Activated CD8-positive, alpha-beta memory T cell treated with anti-CD3 and anti-CD28 coated beads, Interleukin-2, amount 50 U/mL, for 4 hours (primary cell): ENCODE results near the gene ZNF497.
"Not testable (repeated sequence)": the region's sequence is repeated elsewhere in the genome, so short reads cannot be mapped to it uniquely, and the experiment has no call there.

ENCODE experiments used
- DNase-seq: peaks from one replicate; pipeline ENCODE4 v3.0.0-alpha.2; 2020

The ZNF497 gene

GRCh38 chr19:58366585-58367430, 4.3 kb upstream of the ZNF497 start:
- DNase-seq, result no peak

DNA sequence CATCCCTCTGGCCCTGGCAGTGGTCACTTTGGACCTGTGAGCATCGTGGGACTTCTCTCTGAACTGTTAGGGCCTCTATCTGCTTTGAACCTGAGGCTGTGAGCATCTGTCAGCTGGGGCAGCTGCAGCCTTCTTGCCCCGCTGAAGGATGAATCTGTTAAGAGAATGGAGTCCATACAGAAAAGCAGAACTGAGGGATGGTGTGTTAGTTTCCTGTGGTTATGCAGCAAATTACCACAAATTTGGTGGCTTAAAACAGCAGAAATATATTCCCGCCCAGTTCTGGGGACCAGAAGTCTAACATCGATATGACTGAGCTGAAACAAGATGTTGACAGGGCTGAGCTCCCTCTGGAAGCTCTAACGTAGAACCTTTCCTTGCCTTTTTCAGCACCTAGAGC, 1.6 kb upstream of the ZNF497 start:
- DNase-seq, result no peak

- peak; percentile 55 for DNase-seq
Observed at GRCh38 chr19:58361900-58362271, 665 bp downstream of the ZNF497 start.

GRCh38 chr19:58357481-58358145, 4.9 kb downstream of the ZNF497 start:
- DNase-seq, result no peak

DNA sequence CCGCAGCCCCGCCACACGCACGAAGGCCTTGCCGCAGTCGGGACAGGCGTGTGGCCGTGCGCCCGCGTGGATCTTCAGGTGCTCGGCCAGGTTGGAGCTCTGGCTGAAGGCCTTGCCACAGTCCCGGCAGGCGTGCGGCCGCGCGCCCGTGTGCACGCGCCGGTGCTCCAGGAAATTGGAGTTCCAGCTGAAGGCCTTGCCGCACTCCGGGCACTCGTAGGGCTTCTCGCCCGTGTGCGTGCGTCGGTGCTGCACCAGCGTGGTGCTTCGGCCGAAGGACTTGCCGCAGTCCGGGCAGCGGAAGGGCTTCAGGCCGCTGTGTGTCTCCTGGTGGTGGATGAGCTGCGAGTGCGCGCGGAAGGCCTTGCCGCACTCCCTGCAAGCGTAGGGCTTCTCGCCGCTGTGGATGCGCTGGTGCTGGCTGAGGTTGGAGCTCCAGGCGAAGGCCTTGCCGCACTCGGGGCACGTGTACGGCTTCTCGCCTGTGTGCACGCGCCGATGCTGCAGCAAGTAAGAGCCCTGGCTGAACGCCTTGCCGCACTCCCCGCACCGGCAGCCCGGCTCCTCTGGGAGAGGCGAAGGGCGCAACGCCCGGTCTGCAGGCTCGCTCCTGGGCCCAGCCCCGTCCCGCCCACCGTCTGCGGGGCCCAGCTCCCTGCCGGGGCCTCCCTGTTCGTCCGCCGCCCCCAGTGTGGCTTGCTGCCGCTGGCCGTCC, 5.6 kb downstream of the ZNF497 start:
- no peak for DNase-seq

DNA sequence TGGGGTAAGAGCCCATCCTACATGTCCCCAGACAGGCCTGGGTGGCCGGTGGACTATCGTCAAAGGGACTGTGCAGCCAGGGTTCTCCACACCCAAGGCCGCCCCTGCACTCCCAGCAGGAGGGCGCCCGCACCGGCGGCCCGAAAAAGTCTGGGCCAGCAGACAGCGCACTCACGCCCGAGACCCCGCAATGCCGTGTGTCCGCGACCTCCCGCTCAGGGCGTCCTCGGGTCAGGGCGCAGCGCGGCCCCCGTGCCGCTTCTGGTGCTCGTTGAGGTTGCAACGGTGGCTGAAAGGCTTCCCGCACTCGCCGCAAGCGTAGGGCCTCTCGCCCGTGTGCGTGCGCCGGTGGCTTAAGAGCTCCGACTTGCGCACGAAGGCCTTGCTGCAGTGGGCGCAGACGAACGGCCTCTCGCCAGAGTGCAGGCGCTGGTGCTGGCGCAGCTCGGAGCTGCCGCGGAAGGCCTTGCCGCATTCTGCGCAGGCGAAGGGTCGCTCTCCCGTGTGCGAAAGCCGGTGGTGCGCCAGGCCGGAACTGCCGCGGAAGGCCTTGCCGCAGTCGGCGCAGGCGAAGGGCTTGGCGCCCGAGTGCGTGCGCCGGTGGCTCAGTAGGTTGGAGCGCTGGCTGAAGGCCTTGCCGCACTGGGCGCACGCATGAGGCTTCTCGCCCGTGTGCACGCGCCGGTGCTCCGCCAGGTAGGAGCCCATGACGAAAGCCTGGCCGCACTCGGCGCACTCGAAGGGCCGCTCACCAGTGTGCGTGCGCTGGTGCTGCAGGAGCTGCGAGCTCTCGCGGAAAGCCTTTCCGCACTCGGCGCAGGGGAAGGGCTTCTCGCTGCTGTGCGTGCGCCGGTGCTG, 6.4 kb downstream of the ZNF497 start:
- DNase-seq, result peak; percentile 31

- DNase-seq, result no peak
Observed at GRCh38 chr19:58355215-58355796, 7.2 kb downstream of the ZNF497 start.

DNA sequence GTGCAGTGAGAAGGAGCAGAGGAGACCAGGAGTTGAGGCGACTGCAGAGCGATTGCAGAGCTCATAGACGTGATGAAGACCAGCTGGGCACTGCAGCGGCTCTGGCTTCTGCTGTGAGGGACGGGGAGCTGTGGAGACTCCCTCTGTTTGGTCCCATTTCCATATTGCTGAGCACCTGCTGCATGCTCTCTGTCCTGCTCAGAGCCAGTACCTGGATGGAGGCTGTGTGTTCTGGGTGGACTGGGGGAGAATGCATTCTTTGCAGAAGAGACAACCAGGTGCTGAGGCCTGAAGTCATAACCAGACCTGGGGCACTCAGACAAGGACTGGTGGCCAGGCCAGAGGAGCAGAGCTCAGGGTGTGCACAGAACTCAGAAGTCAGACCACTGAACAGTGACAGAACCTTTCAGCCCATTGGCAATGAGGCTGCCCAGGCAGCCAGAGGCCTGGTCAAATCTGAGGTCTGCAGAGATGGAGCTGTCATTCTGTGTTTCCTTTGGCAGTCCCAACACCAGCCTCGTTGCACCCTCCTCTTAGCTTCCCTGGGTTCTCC, 8.0 kb downstream of the ZNF497 start:
- no peak for DNase-seq

DNA sequence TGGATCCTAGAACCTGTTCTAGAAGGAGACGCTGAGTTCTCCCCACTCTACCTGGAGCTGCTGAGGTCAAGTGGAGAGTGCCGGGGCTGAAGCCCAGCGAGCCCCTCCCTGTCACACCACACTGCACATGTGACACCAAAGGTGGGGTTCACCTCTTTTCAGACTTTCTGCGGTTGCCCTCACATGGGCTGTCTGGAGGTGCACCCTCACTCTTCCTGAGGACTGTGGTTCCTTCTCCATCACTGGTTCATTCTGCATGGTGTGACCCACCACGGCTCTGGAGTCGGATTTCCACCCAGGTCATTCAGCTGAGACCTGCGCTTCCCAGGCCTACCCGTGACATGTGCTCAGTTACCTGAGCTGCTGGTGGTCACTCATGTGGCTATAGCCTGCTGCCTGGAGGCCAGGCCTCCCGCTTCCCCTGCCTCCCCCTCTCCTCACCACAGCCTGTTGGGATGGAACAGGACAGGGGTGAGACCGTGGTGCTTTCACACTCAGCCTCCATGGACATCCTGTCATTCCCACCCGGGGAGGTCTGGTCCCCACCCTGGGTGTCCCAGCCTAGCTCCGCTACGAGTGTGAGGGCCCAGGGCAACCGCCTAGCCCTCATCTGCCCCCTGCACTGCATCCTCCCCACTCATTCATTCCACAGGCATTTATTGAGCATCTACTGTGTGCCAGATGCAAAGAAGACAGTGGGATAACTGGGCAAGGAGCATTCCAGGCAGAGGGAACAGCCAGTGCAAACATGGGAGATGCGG, 8.7 kb downstream of the ZNF497 start:
- no peak for DNase-seq

DNA sequence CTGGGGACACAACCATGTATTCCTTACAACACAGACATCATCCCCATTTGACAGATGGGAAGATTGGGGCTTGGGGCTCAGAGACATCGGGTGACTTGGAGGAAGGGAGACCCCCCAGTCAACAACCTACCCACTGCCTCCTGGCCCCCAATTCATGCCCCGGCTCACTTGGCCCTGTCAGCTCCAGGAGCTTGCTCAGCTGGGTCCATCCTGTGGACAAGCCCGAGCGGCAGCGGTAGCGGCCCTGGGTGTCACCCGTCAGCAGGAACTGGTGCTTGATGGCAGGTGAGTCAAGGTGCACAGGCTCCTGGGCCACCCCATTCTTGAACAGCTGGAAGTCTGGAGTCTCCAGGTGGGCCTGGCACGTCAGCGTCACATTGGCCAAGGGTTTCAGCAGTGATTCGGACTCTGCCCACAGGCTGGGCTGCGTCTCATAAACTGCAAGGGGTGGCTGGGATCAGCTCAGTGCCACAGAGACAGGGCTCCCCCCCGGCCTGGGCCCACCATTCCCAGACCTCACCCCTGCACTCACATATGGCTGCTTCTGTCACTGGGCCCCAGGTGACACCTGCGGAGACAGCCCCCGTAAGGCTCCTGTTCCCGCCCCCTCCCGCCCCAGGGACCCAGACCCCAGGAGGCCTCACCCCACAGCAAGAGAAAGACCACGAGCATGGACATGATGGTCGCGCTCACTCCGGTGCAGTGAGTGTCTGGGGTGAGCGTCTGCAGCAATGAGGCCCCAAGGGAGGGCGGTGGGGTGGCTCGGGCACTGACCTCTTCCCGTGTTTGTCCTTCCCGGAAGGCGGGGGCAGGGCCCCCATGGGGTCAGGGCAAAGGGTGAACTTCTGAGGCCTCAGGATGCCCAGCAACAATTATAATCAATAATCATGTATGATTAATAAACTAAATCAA, 9.5 kb downstream of the ZNF497 start, which contains the start of gene A1BG:
A1BG (minus strand) TSS at position 733 of the 912 bp plus-strand sequence; CDS start at position 678, 55 bp downstream.
- no peak for DNase-seq

GRCh38 chr19:58351990-58352755, 10.4 kb downstream of the ZNF497 start:
- DNase-seq, result no peak

DNA sequence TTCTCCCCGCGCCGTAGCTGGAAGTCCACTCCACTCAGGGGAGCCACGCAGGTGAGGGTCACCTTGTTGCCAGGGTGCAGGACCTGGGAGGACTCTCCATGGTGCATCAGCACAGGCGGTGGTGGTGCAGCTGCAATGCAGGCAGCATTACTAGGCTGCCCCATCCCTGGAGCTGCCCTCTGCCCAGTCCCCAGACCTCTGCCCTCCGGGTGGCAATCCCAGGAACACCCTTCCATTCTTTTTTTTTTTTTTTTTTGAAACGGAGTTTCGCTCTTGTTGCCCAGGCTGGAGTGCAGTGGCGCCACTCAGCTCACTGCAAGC, 11.0 kb downstream of the ZNF497 start:
- DNase-seq, result no peak

- DNase-seq, result no peak
Observed at GRCh38 chr19:58350871-58351557, 11.5 kb downstream of the ZNF497 start.

DNA sequence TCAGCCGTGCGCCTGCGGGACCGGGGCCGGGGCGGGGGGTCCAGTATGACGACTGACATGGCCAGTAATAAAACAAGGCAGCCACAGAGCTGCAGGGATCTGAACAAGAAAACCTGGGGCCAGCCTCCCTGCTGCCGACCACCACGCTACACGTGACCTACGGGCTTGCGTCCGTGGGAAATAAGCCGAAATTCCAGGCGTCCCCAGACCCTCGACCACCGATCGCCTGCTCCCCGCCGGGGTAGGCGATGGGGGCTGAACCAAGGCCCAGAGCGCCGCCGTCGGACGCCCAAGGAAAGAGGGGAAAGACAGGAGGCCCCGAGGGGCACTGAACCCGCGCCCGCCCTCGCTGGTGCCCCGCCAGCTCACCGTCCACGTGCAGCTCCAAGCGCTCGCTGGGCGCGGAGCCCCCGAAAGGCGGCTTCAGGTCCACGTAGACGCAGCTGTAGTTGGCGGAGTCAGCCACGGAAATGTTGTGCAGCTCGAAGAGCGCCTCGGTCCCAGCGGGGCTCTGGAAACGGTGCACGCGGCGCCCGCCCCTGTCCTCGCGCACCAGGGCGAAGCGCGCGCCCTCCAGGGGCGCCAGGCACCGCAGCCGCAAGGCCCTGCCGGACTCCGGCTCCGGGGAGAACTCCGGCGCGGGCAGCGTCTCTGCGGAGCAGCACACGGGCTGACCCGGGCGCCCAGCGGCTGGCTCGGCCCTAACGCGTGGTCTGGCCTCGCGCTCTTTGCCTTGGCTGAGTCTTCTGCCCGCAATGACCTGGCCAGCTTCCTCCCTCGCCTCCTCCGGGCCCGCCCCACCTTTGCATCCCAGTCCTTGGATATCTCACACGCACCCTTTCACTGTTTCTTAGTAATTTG, 12.3 kb downstream of the ZNF497 start:
- DNase-seq, result no peak

DNA sequence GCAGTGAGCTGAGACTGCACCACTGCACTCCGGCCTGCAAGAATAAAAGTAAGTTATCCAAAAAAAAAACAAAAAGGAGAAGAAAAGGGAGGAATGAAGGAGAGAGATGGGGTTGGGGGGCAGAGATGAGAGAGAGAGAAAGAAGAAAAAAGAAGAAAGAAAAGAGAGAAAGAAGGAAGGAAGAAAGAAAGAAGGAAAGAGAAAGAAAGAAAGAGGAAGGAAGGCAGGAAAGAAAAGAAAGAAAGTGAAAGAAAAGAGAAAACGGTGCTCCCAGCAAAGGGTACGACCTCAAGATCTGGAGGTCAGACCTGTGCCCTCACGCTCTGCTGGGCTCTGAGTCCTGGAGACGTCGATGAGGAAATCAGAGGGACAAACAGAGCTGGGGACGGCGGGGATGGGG, 13.0 kb downstream of the ZNF497 start:
- DNase-seq, result no peak

DNA sequence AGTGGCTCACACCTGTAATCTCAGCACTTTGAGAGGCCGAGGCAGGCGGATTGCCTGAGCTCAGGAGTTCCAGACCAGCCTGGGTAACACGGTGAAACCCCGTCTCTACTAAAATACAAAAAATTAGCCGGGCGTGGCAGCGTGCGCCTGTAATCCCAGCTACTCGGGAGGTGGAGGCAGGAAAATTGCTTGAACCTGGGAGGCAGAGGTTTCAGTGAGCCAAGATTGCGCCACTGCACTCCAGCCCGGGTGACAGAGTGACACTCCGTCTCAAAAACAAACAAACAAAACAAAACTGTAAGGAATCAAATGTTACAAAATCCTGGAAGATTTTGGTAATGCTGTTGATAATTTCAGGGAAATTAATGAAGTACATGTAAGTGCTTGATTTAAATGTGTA, 14.5 kb downstream of the ZNF497 start:
- not testable (repeated sequence) for DNase-seq
